ENCODE data around the gene CCNE1. TPM values are rescaled to one million over a fixed set of nuclear protein-coding genes. Genes with fewer than 3 reads are reported as not detected.
A peak's percentile ranks its signal among the peaks of the same experiment; 100 is the strongest.

CCNE1 gene
- total RNA-seq, 1 donor from 2014 or later = 2.5 TPM

DNA sequence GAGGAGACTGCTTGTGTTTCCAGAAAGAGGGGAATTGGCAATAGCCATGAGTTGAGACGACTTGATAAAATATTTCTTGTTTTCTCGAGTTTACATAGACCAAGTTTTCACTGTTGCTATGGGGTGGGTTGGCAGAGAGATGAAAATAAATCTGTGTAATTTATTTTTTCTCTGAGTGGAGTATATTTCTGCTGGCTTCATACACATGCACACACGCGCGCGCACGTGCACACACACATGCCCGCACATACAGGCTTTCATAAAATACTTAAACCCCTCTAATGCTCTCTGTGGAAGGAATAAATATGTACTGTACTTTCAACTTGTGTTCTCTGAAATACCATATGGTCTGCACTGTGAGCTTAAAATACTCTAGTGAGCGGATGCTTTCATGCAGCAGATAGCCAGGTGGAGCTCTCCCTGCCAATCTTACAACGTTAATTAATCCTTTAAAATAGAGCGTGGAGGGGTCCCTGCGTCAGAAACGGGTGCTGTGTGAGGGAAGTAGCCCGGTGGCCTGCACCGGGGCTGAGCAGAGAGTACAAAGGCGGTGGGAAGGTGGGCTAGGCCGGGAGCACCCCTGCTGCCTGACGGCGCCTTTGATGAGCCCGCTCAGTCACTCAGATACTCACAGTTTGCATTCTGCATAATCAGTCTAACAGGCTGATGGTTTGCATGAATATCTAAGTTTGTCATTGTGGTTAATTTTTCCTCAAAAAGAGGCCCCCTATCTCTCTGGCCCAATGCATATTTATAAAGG, 44.1 kb downstream of the CCNE1 start:
- no peaks in the 10 kb centered on the region for H3K36me3 ChIP-seq (ENCODE audit: control insufficient read depth, insufficient read depth, low read length)
- TF ChIP-seq, protein P1, sequence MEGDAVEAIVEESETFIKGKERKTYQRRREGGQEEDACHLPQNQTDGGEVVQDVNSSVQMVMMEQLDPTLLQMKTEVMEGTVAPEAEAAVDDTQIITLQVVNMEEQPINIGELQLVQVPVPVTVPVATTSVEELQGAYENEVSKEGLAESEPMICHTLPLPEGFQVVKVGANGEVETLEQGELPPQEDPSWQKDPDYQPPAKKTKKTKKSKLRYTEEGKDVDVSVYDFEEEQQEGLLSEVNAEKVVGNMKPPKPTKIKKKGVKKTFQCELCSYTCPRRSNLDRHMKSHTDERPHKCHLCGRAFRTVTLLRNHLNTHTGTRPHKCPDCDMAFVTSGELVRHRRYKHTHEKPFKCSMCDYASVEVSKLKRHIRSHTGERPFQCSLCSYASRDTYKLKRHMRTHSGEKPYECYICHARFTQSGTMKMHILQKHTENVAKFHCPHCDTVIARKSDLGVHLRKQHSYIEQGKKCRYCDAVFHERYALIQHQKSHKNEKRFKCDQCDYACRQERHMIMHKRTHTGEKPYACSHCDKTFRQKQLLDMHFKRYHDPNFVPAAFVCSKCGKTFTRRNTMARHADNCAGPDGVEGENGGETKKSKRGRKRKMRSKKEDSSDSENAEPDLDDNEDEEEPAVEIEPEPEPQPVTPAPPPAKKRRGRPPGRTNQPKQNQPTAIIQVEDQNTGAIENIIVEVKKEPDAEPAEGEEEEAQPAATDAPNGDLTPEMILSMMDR (IDR thresholded peaks at IDR 0.05; ENCODE audit: insufficient read depth, low read length, poor library complexity, severe bottlenecking) = no peak
- no peak overlapping the region for H3K4me3 ChIP-seq (ENCODE audit: low read depth, low read length)
- H3K27me3 ChIP-seq (ENCODE audit: control insufficient read depth, insufficient read depth, low read length) = no peaks in the 10 kb centered on the region
- DNase-seq (ENCODE audit: low read depth) = no peak

DNA sequence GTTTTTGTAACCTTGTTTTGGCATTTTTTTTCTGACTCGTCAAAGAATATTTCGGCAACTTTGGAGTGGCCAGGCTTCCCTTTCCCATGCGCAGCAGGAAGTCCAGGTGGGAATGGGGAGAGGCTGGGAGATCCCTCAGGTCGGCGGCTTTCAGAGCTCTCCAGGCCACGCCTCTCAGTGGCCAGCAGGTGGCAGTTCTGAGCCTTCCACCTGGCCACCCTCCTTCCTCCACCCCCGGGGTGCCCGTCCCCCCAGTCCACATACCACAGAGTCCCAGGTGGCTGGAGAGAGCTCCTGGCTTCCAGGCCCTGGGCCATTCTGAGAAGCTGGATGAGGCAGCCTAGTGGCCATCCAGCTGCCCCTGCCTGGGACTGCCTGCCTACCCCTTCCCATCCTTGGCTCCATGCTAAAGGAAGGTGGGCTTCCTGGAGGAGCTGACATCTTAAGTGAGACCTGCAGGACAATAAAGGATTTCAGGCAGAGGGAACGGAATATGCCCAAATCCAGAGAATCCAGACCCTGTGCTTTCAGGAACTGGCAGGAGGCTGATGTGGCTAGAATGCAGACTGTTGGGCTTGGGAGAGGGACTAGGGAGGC, 46.3 kb downstream of the CCNE1 start:
- TF ChIP-seq, protein P1 (IDR thresholded peaks at IDR 0.05; ENCODE audit: insufficient read depth, low read length, poor library complexity, severe bottlenecking) = peak; percentile 78
- H3K27me3 ChIP-seq (ENCODE audit: control insufficient read depth, insufficient read depth, low read length) = peaks cover 5% of the 10 kb centered on the region
- DNase-seq (ENCODE audit: low read depth) = no peak
- H3K4me3 ChIP-seq (ENCODE audit: low read depth, low read length) = no peak overlapping the region
- H3K36me3 ChIP-seq (ENCODE audit: control insufficient read depth, insufficient read depth, low read length) = no peaks in the 10 kb centered on the region

DNA sequence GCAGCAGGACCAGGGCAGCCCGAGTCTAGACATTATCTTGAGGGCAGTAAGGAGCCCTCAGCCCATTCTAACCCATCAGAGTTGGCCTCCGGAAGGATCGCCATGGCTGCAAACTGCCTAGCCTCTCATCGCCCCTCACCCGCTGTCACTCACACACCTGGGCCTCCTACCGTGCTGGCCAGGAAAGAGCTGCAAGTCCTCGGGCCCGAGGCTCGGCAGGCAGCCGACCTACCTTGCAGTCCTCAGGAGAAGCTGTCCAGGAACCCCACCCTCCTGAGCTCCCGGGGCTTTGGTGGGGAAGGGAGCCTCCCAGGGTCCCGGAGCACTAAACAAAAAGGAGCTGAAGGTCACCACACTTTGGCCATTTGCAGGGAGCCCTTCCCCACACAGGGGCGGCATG, 46.8 kb downstream of the CCNE1 start:
- TF ChIP-seq, protein P1 (IDR thresholded peaks at IDR 0.05; ENCODE audit: insufficient read depth, low read length, poor library complexity, severe bottlenecking) = no peak
- peaks cover 6% of the 10 kb centered on the region for H3K27me3 ChIP-seq (ENCODE audit: control insufficient read depth, insufficient read depth, low read length)
- no peak overlapping the region for H3K4me3 ChIP-seq (ENCODE audit: low read depth, low read length)
- no peaks in the 10 kb centered on the region for H3K36me3 ChIP-seq (ENCODE audit: control insufficient read depth, insufficient read depth, low read length)
- DNase-seq (ENCODE audit: low read depth) = no peak

DNA sequence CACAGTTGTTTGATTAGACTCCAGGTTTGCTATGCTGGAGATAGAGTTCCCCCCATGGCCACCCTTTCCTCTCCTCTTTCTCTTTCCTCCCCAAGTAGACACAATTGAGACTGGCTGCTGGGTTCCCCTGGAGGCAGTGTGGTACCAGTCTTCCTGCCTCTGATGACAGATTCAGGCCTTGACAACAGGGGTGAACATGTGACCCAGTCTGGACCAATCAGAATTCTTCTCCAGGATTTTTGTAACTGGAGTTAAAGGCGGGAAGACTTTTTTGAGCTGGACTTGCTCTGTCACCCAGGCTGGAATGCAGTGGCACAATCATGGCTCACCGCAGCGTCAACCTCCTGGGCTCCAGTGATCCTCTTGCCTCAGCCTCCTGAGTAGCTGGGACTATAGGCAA, 48.7 kb downstream of the CCNE1 start:
- H3K27me3 ChIP-seq (ENCODE audit: control insufficient read depth, insufficient read depth, low read length) = peaks cover 11% of the 10 kb centered on the region
- no peak for DNase-seq (ENCODE audit: low read depth)
- TF ChIP-seq, protein P1 (IDR thresholded peaks at IDR 0.05; ENCODE audit: insufficient read depth, low read length, poor library complexity, severe bottlenecking) = no peak

DNA sequence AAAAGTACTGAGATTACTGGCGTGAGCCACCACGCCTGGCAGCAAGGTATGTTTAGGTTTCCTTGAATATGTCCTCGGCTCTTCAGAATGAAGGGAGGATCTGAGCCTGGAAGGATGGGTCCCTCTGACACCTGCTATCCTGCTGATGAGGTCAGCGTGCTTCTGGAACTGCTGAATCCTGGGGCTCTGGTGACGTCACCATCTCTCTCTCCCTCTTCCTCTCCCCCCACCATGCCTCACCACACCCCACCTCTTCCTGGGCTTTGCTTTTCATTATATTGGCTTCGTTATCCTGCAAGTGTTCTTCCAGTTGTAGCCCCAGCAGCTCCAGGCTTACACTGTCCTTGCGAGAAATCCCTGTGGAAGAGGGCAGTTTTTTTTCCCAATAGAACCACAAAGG, 49.8 kb downstream of the CCNE1 start:
- Histone ChIP-seq H3K27me3 (ENCODE audit: control insufficient read depth, insufficient read depth, low read length) (peaks cover 11% of the 10 kb centered on the region), H3K4me3 (ENCODE audit: low read depth, low read length) (no peak overlapping the region), H3K36me3 (ENCODE audit: control insufficient read depth, insufficient read depth, low read length) (no peaks in the 10 kb centered on the region)
- no peak for DNase-seq (ENCODE audit: low read depth)
- TF ChIP-seq, protein P1 (IDR thresholded peaks at IDR 0.05; ENCODE audit: insufficient read depth, low read length, poor library complexity, severe bottlenecking) = no peak

More for the DNA sequence above, 48.7 kb downstream of the CCNE1 start:
- Histone ChIP-seq H3K4me3 (ENCODE audit: low read depth, low read length) (no peak overlapping the region), H3K36me3 (ENCODE audit: control insufficient read depth, insufficient read depth, low read length) (no peaks in the 10 kb centered on the region)

Data from kidney epithelial cell (primary cell).